ENCODE measurements around the gene UBR3.

The UBR3 gene

DNA sequence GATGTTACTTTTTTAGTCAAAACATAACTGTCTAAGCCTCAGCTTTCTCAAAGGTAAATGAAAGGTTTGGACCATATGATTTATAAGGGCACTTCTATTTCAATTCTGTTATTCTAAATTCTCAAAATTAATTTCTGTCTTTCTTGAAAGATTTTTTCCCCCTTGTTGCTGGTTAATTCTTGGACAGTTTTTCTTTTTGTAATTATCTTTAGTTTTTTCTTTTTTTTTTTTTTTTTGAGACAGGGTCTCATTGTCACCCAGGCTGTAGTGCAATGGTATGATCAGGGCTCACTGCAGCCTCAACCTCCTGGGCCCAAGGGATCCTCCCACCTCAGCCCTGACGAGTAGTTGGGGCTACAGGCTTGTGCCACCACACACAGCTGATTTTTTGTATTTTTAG, 229.6 kb downstream of the UBR3 start:
- H3K36me3 ChIP-seq (ENCODE audit: control insufficient read depth in 2 of 2, insufficient read depth in 1 of 2, low read length in 2 of 2): peaks cover 7 to 17% of the 10 kb centered on the region in 2 experiments; a peak in 2 of 3 replicates
- H3K27ac ChIP-seq (ENCODE audit: extremely low read depth, low read depth, low read length): no peak overlapping the region
- H3K4me3 ChIP-seq (ENCODE audit: low read depth, low read length): no peak overlapping the region
- ChIA-PET CTCF (no interaction called here), POLR2A (no interaction called here)
- TF ChIP-seq ZNF133 (tag by site-specific recombination; IDR thresholded peaks at IDR 0.05): no peak
- TF ChIP-seq, protein P1, sequence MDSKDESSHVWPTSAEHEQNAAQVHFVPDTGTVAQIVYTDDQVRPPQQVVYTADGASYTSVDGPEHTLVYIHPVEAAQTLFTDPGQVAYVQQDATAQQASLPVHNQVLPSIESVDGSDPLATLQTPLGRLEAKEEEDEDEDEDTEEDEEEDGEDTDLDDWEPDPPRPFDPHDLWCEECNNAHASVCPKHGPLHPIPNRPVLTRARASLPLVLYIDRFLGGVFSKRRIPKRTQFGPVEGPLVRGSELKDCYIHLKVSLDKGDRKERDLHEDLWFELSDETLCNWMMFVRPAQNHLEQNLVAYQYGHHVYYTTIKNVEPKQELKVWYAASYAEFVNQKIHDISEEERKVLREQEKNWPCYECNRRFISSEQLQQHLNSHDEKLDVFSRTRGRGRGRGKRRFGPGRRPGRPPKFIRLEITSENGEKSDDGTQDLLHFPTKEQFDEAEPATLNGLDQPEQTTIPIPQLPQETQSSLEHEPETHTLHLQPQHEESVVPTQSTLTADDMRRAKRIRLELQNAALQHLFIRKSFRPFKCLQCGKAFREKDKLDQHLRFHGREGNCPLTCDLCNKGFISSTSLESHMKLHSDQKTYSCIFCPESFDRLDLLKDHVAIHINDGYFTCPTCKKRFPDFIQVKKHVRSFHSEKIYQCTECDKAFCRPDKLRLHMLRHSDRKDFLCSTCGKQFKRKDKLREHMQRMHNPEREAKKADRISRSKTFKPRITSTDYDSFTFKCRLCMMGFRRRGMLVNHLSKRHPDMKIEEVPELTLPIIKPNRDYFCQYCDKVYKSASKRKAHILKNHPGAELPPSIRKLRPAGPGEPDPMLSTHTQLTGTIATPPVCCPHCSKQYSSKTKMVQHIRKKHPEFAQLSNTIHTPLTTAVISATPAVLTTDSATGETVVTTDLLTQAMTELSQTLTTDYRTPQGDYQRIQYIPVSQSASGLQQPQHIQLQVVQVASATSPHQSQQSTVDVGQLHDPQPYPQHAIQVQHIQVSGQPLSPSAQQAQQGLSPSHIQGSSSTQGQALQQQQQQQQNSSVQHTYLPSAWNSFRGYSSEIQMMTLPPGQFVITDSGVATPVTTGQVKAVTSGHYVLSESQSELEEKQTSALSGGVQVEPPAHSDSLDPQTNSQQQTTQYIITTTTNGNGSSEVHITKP (tag by site-specific recombination; IDR thresholded peaks at IDR 0.05): peak; percentile 72
- H3K9me3 ChIP-seq (ENCODE audit: control insufficient read depth, insufficient read depth, low read depth, low read length): no peaks in the 10 kb centered on the region
- no peaks in the 10 kb centered on the region for H3K4me1 ChIP-seq (ENCODE audit: control insufficient read depth, insufficient read depth, low read length)

DNA sequence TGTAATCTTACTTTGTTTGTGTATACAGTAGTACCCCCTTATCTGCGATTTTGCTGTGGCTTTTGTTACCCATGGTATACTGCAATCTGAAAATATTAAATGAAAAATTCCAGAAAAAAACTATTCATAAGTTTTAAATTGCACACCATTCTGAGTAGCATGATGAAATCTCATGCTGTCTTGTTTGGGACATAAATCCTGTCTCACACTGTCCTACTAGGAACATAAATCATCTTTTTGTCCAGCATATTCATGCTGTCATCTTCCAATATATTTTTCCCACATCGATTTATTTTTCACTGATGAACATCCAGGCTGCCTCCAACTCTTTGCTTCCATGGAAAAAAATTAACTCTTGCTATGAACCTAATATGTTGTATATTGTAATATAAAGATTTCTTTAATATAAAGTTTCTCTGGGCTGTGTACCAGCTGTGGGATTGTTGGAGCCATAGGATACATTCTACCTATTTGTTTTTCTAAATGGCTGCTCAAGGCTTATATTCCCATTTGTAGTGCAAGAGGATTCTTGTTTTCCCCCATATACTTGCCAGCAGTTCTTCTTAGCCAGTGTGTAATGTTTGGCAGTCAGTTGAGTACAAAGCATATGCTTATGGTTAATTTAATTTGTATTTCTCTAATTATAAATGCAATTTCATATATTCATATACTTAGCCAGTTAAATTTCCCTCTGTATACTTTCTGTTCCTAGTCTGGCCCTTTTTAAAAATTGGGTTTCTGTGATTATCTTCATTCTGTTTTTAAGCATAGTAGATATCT, 236.4 kb downstream of the UBR3 start:
- H3K36me3 ChIP-seq (ENCODE audit: control insufficient read depth in 2 of 2, insufficient read depth in 1 of 2, low read length in 2 of 2): peaks cover 10 to 30% of the 10 kb centered on the region in 2 experiments; a peak in 2 of 3 replicates
- no peak overlapping the region for H3K27ac ChIP-seq (ENCODE audit: extremely low read depth, low read depth, low read length)
- ChIA-PET CTCF (no interaction called here), POLR2A (no interaction called here)
- H3K9me3 ChIP-seq (ENCODE audit: control insufficient read depth, insufficient read depth, low read depth, low read length): no peaks in the 10 kb centered on the region
- TF ChIP-seq, protein P2, sequence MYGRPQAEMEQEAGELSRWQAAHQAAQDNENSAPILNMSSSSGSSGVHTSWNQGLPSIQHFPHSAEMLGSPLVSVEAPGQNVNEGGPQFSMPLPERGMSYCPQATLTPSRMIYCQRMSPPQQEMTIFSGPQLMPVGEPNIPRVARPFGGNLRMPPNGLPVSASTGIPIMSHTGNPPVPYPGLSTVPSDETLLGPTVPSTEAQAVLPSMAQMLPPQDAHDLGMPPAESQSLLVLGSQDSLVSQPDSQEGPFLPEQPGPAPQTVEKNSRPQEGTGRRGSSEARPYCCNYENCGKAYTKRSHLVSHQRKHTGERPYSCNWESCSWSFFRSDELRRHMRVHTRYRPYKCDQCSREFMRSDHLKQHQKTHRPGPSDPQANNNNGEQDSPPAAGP (tag by site-specific recombination; IDR thresholded peaks at IDR 0.05): no peak
- TF ChIP-seq ZNF626 (tag by site-specific recombination; IDR thresholded peaks at IDR 0.05): no peak
- no peak for TF ChIP-seq KLF16 (tag by site-specific recombination; IDR thresholded peaks at IDR 0.05)
- TF ChIP-seq HOXA7 (CRISPR knock-in tag; IDR thresholded peaks at IDR 0.05; ENCODE audit: borderline replicate concordance): no peak
- TF ChIP-seq ZNF394 (tag by site-specific recombination; IDR thresholded peaks at IDR 0.05; ENCODE audit: borderline replicate concordance): no peak
- TF ChIP-seq ZNF223 (tag by site-specific recombination; IDR thresholded peaks at IDR 0.05): no peak
- no peak for TF ChIP-seq ZNF670 (tag by site-specific recombination; IDR thresholded peaks at IDR 0.05; ENCODE audit: low read depth)
- TF ChIP-seq ZNF658 (tag by site-specific recombination; IDR thresholded peaks at IDR 0.05): no peak
- TF ChIP-seq ZNF214 (tag by site-specific recombination; IDR thresholded peaks at IDR 0.05; ENCODE audit: borderline replicate concordance): no peak
- no peak for TF ChIP-seq ZNF610 (tag by site-specific recombination; IDR thresholded peaks at IDR 0.05; ENCODE audit: borderline replicate concordance)
- no peak for TF ChIP-seq ZNF37A (tag by site-specific recombination; IDR thresholded peaks at IDR 0.05)
- no peak for TF ChIP-seq ZNF174 (tag by site-specific recombination; IDR thresholded peaks at IDR 0.05)
- no peak for TF ChIP-seq ZNF549 (tag by site-specific recombination; IDR thresholded peaks at IDR 0.05)
- TF ChIP-seq, protein P3, sequence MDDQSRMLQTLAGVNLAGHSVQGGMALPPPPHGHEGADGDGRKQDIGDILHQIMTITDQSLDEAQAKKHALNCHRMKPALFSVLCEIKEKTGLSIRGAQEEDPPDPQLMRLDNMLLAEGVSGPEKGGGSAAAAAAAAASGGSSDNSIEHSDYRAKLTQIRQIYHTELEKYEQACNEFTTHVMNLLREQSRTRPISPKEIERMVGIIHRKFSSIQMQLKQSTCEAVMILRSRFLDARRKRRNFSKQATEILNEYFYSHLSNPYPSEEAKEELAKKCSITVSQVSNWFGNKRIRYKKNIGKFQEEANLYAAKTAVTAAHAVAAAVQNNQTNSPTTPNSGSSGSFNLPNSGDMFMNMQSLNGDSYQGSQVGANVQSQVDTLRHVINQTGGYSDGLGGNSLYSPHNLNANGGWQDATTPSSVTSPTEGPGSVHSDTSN (CRISPR knock-in tag; IDR thresholded peaks at IDR 0.05): no peak
- TF ChIP-seq HOXD13 (CRISPR knock-in tag; IDR thresholded peaks at IDR 0.05; ENCODE audit: borderline replicate concordance): no peak
- H3K4me3 ChIP-seq (ENCODE audit: low read depth, low read length): no peak overlapping the region
- H3K4me1 ChIP-seq (ENCODE audit: control insufficient read depth, insufficient read depth, low read length): no peaks in the 10 kb centered on the region
